ENCODE measurements around the gene BLNK.

- TF ChIP-seq YY1 (IDR thresholded peaks at IDR 0.05; ENCODE audit: borderline replicate concordance in 1 of 3, control insufficient read depth in 1 of 3, extremely low read depth in 1 of 3, insufficient read depth in 3 of 3, insufficient read length in 1 of 3, insufficient replicate concordance in 2 of 3, low read depth in 1 of 3, low read length in 2 of 3) = no peak
- no peak for TF ChIP-seq RFX5 (IDR thresholded peaks at IDR 0.05; ENCODE audit: low read depth, low read length)
- TF ChIP-seq TCF7 (IDR thresholded peaks at IDR 0.05; ENCODE audit: borderline replicate concordance) = no peak
- no peak for TF ChIP-seq POLR2A (conservative IDR thresholded peaks at IDR 0.05)
- TF ChIP-seq ZKSCAN8 (CRISPR knock-in tag; IDR thresholded peaks at IDR 0.05) = no peak
- no peak for TF ChIP-seq EZH2 (IDR thresholded peaks at IDR 0.05; ENCODE audit: borderline replicate concordance, low read depth, low read length)
- no peak for TF ChIP-seq RBM39 (optimal IDR thresholded peaks at IDR 0.05; ENCODE audit: low read depth, low read length)
- no peak for TF ChIP-seq CTCF (IDR thresholded peaks at IDR 0.05 in 2 of 3, conservative IDR thresholded peaks at IDR 0.05 in 1 of 3; ENCODE audit: insufficient read depth in 2 of 3, low read depth in 1 of 3, low read length in 3 of 3)
- TF ChIP-seq ZNF436 (CRISPR knock-in tag; IDR thresholded peaks at IDR 0.05) = no peak
- no peak for TF ChIP-seq BDP1 (IDR thresholded peaks at IDR 0.05; ENCODE audit: insufficient read depth, insufficient read length)
- no peak for TF ChIP-seq MTF1 (CRISPR knock-in tag; IDR thresholded peaks at IDR 0.05; ENCODE audit: borderline replicate concordance)
Observed at GRCh38 chr10:96280859-96281258, 9.5 kb upstream of the BLNK start.

All from K562 (cell line).